Lung (tissue), 12 donors: ENCODE data around the gene CPED1. TPM values are rescaled to one million over a fixed set of nuclear protein-coding genes. Genes with fewer than 3 reads are reported as not detected.
A peak's percentile ranks its signal among the peaks of the same experiment; 100 is the strongest.

ENCODE experiments used
- ATAC-seq: fragments of 200-7000 bp; cut with Tn5 transposase; one replicate; pipeline ENCODE4 v1.9.1; 2020; ENCODE audit warnings: moderate number of reproducible peaks; ENCODE audit not compliant: insufficient read depth, low FRiP score
- DNase-seq, 3 donors: peaks; one replicate each; pipeline ENCODE4 v3.0.0-alpha.2; 2013 to 2017
- H3K27ac ChIP-seq, 2 donors: one replicate each; pipeline ENCODE4 v1.5.1; 2013; ENCODE audit warnings: mild to moderate bottlenecking in 2 of 2, moderate library complexity in 2 of 2, control low read depth in 1 of 2, inconsistent platforms in 1 of 2, low read depth in 1 of 2, low read length in 1 of 2
- H3K27me3 ChIP-seq, 3 donors: one replicate each; pipeline ENCODE4 v1.5.1; 2013; ENCODE audit warnings: low read length in 2 of 3; ENCODE audit not compliant: control insufficient read depth in 3 of 3, insufficient read depth in 3 of 3
- H3K36me3 ChIP-seq, 4 donors: one replicate each; pipeline ENCODE4 v1.5.1; 2013; ENCODE audit warnings: low read length in 4 of 4, mild to moderate bottlenecking in 1 of 4, moderate library complexity in 1 of 4; ENCODE audit not compliant: control insufficient read depth in 4 of 4, insufficient read depth in 4 of 4
- H3K4me1 ChIP-seq, 5 donors: one replicate each; pipeline ENCODE4 v1.5.1; 2013; ENCODE audit warnings: low read length in 5 of 5, mild to moderate bottlenecking in 2 of 5, moderate library complexity in 1 of 5; ENCODE audit not compliant: control insufficient read depth in 5 of 5, insufficient read depth in 5 of 5
- H3K4me3 ChIP-seq: one replicate; pipeline ENCODE4 v1.5.1; 2013; ENCODE audit warnings: mild to moderate bottlenecking, control low read depth, moderate library complexity
- H3K9ac ChIP-seq, 2 donors: one replicate each; pipeline ENCODE4 v1.5.1; 2013; ENCODE audit warnings: low read length in 2 of 2, control low read depth in 1 of 2; ENCODE audit not compliant: insufficient read depth in 1 of 2
- H3K9me3 ChIP-seq, 4 donors: one replicate each; pipeline ENCODE4 v1.5.1; 2013; ENCODE audit warnings: low read length in 3 of 4, mild to moderate bottlenecking in 1 of 4, moderate library complexity in 1 of 4; ENCODE audit not compliant: control insufficient read depth in 4 of 4, insufficient read depth in 3 of 4
- WGBS, 2 donors: extraction: QIAGEN DNeasy Blood & Tissue Kit; methylation state at CpG; one replicate each; pipeline ENCODE4 v1.1.7; 2013; 5-methylcytosine and 5-hydroxymethylcytosine counted together
- polyA plus RNA-seq, 2 donors: library from polyadenylated mRNA; stranded (reverse); fragments of 200-250 nt; gene quantifications; one replicate each; pipeline ENCODE4 v1.2.1, GENCODE V29; 2013
- total RNA-seq, 2 donors: library from RNA; depleted of rRNA in 1 of 2; stranded (reverse); fragments of >200 nt in 1 of 2; gene quantifications; one replicate each; pipeline ENCODE4 v1.2.1, GENCODE V29; 2014 to 2021
- TF ChIP-seq, protein P1 (sequence below): IDR thresholded peaks from 2 replicates; pipeline ENCODE4 v1.5.1; 2012; ENCODE audit warnings: mild to moderate bottlenecking; ENCODE audit errors: control extremely low read depth, extremely low read depth
- donor health status: control.
- donor health status: control.
- donor health status: Bipolar disorder and iron deficiency.
- donor health status: healthy.
- donor health status: DM: yes; HTN: yes; CAD: no.

CPED1 gene
- total and polyA plus RNA-seq, 4 donors: 1.8 to 32.3 (median 7.4) TPM

DNA sequence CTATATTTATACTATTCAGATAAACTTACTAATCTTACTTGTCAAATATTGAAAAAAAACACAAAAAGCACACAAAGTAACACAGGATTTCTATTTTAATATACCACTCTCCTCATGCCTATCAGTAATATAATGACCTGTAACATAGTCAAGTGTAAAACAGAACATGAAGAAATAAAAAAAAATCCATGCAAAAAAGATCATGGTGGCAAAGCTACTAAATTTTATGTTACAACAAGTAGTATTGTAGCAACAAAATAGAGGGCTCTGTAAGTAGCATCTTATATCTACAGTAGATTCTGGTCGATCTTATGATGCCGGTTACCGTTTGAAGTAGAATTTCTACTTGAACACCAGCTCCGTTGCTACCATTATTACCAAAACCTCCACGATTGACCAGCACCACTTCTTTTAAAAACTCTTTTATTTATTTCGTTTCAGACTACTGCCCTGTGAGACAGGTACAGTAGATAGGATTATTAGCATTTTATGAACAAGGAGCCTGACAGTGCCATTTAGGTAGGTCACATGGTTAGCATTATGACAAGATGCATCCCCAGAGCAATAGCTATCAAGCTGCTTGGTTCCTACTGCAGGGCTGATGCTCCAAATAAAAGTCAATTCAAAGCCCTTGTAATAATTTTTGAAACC lies 2.1 kb downstream of the CPED1 start:
- DNase-seq (peak in 2 of 3 donors; percentile 48 to 52), ATAC-seq (no peak)
- Histone ChIP-seq H3K4me1 (peaks cover 0 to 55% (median 8%) of the 10 kb centered on the region in 5 donors), H3K36me3 (no peaks in the 10 kb centered on the region), H3K9ac (peak overlapping the region in 1 of 2 donors; percentile 60), H3K9me3 (peaks cover 0 to 2% (median 0%) of the 10 kb centered on the region in 4 donors), H3K4me3 (no peak overlapping the region), H3K27ac (peak overlapping the region in 1 of 2 donors; percentile 66), H3K27me3 (no peaks in the 10 kb centered on the region)
- TF ChIP-seq, protein P1, sequence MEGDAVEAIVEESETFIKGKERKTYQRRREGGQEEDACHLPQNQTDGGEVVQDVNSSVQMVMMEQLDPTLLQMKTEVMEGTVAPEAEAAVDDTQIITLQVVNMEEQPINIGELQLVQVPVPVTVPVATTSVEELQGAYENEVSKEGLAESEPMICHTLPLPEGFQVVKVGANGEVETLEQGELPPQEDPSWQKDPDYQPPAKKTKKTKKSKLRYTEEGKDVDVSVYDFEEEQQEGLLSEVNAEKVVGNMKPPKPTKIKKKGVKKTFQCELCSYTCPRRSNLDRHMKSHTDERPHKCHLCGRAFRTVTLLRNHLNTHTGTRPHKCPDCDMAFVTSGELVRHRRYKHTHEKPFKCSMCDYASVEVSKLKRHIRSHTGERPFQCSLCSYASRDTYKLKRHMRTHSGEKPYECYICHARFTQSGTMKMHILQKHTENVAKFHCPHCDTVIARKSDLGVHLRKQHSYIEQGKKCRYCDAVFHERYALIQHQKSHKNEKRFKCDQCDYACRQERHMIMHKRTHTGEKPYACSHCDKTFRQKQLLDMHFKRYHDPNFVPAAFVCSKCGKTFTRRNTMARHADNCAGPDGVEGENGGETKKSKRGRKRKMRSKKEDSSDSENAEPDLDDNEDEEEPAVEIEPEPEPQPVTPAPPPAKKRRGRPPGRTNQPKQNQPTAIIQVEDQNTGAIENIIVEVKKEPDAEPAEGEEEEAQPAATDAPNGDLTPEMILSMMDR: no peak
- 80 to 86% methylated on average over 6 of the region's 6 CpGs for WGBS, 2 donors

DNA sequence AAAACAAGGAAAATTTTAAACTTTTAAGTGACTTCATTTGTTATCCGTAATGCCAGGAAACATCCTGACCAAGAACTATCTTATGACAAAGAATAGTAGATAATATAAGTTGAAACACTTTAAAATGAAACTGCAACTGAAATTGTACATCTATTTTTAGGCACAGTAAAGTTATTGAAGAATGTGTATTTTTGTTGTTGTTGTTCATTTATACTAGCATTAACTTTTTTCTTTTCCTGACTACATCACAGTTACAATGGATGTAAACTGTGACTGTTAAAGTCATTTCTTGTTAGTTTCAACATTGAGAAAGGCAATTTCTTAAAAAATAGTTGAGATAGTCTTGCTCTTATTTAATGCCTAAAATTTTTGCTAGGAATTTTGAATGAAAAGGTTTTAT lies 2.6 kb downstream of the CPED1 start:
- Histone ChIP-seq H3K36me3 (no peaks in the 10 kb centered on the region), H3K4me1 (peaks cover 0 to 58% (median 8%) of the 10 kb centered on the region in 5 donors), H3K4me3 (no peak overlapping the region), H3K9ac (peak overlapping the region; percentile 18 to 57), H3K27ac (no peak overlapping the region), H3K9me3 (no peaks in the 10 kb centered on the region), H3K27me3 (no peaks in the 10 kb centered on the region)
- DNase-seq: peak in 1 of 3 donors; percentile 67
- TF ChIP-seq, protein P1: no peak
- WGBS, 2 donors: 51 to 64% methylated on average over 1 of the region's 1 CpG
- no peak for ATAC-seq

DNA sequence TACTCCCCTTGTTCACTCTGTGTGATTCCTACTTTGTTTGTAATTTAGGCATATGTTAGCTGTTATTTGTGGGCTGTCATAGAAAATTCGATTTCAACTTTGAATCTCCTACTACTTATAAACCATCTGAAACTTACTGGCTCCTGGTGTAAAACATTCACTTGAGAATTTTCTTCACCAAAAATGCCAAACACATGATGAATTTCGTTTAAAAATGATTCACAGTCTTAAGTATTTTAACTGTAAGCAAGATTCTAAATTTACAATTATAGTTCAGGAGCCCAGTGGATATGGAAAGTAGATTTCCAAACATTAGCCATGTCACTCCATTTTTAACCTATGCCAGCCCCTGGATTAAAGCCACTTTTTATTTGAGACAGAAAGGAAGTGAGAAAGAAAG lies 3.1 kb downstream of the CPED1 start:
- Histone ChIP-seq H3K4me1 (peaks cover 0 to 62% (median 12%) of the 10 kb centered on the region in 5 donors), H3K36me3 (no peaks in the 10 kb centered on the region), H3K4me3 (no peak overlapping the region), H3K27ac (no peak overlapping the region), H3K27me3 (no peaks in the 10 kb centered on the region), H3K9ac (peak overlapping the region; percentile 18 to 33), H3K9me3 (no peaks in the 10 kb centered on the region)
- TF ChIP-seq, protein P1: no peak
- WGBS, 2 donors: 26 to 28% methylated on average over 2 of the region's 2 CpGs
- DNase-seq: peak in 1 of 3 donors; percentile 60
- no peak for ATAC-seq
